HG03196 (cell line): ENCODE results near the gene USP17L12.
"Not testable (repeated sequence)": the region's sequence is repeated elsewhere in the genome, so short reads cannot be mapped to it uniquely, and the experiment has no call there.

ENCODE experiments used
- ATAC-seq: cut with Tn5 transposase; IDR thresholded peaks from one replicate; pipeline ENCODE4 v1.9.1; 2021; ENCODE audit not compliant: unreplicated experiment

Gene USP17L12

GRCh38 chr4:9219852-9220251, at the start of gene USP17L12:
Gene USP17L12 (plus strand): TSS chr4:9220152. CDS start chr4:9220152, 0 bp downstream.
- not testable (repeated sequence) for ATAC-seq

GRCh38 chr4:9210357-9210756, 9.6 kb upstream of the USP17L12 start, which contains the start of gene USP17L10:
Gene USP17L10 (plus strand): TSS chr4:9210657. CDS start chr4:9210657, 0 bp downstream.
- ATAC-seq, result not testable (repeated sequence)

GRCh38 chr4:9214701-9215100, 5.3 kb upstream of the USP17L12 start:
- not testable (repeated sequence) for ATAC-seq

GRCh38 chr4:9215105-9215504, 4.8 kb upstream of the USP17L12 start, which contains the start of gene USP17L11:
Gene USP17L11 (plus strand): TSS chr4:9215405. CDS start chr4:9215405, 0 bp downstream.
- not testable (repeated sequence) for ATAC-seq

GRCh38 chr4:9224596-9224995, 4.6 kb downstream of the USP17L12 start, which contains the start of gene USP17L13:
Gene USP17L13 (plus strand): TSS chr4:9224896. CDS start chr4:9224896, 0 bp downstream.
- not testable (repeated sequence) for ATAC-seq

- ATAC-seq, result not testable (repeated sequence)
Measured at GRCh38 chr4:9230249-9230648, 10.3 kb downstream of the USP17L12 start.

GRCh38 chr4:9234085-9234484, 14.1 kb downstream of the USP17L12 start, which contains the start of gene USP17L15:
Gene USP17L15 (plus strand): TSS chr4:9234385. CDS start chr4:9234385, 0 bp downstream.
- not testable (repeated sequence) for ATAC-seq

GRCh38 chr4:9238461-9238860, 18.5 kb downstream of the USP17L12 start:
- not testable (repeated sequence) for ATAC-seq

- not testable (repeated sequence) for ATAC-seq
Measured at GRCh38 chr4:9243579-9243978, 23.6 kb downstream of the USP17L12 start, which contains the start of gene USP17L17. Gene USP17L17 (plus strand): TSS chr4:9243879. CDS start chr4:9243879, 0 bp downstream.

- not testable (repeated sequence) for ATAC-seq
Measured at GRCh38 chr4:9247953-9248680, 28.2 kb downstream of the USP17L12 start, which contains the start of gene USP17L18. Gene USP17L18 (plus strand): TSS chr4:9248630. CDS start chr4:9248630, 0 bp downstream.

GRCh38 chr4:9253078-9253477, 33.1 kb downstream of the USP17L12 start, which contains the start of gene USP17L19:
Gene USP17L19 (plus strand): TSS chr4:9253378. CDS start chr4:9253378, 0 bp downstream.
- ATAC-seq, result not testable (repeated sequence)

- not testable (repeated sequence) for ATAC-seq
Measured at GRCh38 chr4:9257824-9258223, 37.9 kb downstream of the USP17L12 start, which contains the start of gene USP17L20. Gene USP17L20 (plus strand): TSS chr4:9258124. CDS start chr4:9258124, 0 bp downstream.

GRCh38 chr4:9262572-9262971, 42.6 kb downstream of the USP17L12 start, which contains the start of gene USP17L21:
Gene USP17L21 (plus strand): TSS chr4:9262872. CDS start chr4:9262872, 0 bp downstream.
- not testable (repeated sequence) for ATAC-seq

GRCh38 chr4:9267319-9267718, 47.4 kb downstream of the USP17L12 start, which contains the start of gene USP17L22:
Gene USP17L22 (plus strand): TSS chr4:9267619. CDS start chr4:9267619, 0 bp downstream.
- not testable (repeated sequence) for ATAC-seq
